Measurements from ENCODE around the gene FDX2.
A peak's percentile ranks its signal among the peaks of the same experiment; 100 is the strongest.
"Not testable (repeated sequence)": the region's sequence is repeated elsewhere in the genome, so short reads cannot be mapped to it uniquely, and the experiment has no call there.

FDX2 gene

DNA sequence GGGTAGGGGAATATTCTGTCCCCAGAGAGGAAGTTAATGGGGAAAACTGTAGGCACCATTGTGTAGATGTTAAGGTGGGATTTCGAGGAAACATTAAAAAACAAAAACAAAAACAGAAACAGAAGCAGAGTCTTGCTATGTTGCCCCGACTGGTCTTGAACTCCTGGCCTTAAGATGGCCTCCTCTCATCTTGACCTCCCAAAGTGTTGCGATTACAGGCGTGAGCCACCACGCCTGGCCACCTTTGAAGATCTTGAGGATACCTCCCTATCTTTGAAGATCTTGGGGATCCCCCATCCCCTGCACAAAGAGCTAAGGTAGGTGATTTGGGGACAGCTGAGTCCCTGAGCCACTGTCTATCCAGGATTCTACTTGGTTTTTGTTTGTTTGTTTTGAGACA, 24.2 kb upstream of the FDX2 start:
- TF ChIP-seq, protein P1, sequence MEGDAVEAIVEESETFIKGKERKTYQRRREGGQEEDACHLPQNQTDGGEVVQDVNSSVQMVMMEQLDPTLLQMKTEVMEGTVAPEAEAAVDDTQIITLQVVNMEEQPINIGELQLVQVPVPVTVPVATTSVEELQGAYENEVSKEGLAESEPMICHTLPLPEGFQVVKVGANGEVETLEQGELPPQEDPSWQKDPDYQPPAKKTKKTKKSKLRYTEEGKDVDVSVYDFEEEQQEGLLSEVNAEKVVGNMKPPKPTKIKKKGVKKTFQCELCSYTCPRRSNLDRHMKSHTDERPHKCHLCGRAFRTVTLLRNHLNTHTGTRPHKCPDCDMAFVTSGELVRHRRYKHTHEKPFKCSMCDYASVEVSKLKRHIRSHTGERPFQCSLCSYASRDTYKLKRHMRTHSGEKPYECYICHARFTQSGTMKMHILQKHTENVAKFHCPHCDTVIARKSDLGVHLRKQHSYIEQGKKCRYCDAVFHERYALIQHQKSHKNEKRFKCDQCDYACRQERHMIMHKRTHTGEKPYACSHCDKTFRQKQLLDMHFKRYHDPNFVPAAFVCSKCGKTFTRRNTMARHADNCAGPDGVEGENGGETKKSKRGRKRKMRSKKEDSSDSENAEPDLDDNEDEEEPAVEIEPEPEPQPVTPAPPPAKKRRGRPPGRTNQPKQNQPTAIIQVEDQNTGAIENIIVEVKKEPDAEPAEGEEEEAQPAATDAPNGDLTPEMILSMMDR (conservative IDR thresholded peaks at IDR 0.05; ENCODE audit: control insufficient read depth, insufficient read depth, low read depth, low read length) = no peak
- DNase-seq (ENCODE audit: low read depth) = no peak
- no peak overlapping the region for H3K4me3 ChIP-seq (ENCODE audit: control insufficient read depth, low read depth, low read length)

DNA sequence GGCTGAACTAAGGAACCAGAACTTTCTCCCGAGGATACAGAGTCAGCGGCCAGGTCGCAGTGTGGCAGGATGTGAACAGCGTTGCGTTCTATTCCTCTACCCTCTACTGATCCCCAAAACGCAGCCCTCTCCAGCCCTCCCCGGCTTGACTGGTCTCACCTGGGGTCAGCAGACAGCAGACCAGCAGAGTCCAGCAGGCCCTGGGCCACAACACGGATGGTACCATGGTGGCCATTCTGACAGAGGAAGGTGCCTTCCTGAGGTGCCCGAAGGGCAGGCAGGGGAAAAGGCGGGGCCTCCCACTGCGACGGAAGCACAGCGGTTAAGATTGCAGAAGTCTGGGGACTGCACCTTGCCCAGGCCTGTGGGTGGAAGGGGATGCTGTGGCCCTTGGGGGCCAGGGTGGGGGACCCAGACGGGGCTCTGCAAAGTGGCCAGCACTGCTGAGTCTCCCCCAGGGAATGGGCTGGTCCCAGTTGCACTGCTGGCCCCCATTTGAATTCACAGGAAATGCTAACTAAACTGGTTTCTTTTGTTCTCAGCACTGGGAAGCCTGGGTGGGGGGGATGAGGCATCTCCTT, 23.7 kb upstream of the FDX2 start, which contains the start of gene ICAM3:
ICAM3 (minus strand) TSS at position 245 of the 581 bp plus-strand sequence; CDS start at position 235, 10 bp downstream.
- TF ChIP-seq, protein P1 (conservative IDR thresholded peaks at IDR 0.05; ENCODE audit: control insufficient read depth, insufficient read depth, low read depth, low read length) = no peak
- H3K4me3 ChIP-seq (ENCODE audit: control insufficient read depth, low read depth, low read length) = no peak within 1 kb of the TSS
- DNase-seq (ENCODE audit: low read depth) = no peak

DNA sequence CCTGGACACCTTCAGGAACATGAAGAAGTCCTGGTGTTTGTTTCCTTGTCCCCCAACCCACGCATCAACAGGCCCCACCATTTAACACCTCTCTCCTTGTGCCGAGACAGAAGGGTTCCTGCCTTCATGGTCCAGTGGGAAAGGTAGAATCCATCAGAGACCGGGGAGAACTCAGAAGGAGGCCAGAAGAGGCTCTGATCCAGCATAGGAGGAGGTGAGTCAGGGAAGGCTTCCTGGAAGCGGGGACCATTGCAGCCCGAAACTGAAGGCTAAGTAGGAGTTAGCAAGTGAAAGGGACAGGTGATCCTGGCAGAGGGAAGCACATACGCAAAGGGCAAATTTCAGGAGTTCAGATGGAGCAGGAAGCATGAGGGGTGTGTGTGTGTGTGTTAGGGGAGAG, 23.1 kb upstream of the FDX2 start:
- TF ChIP-seq, protein P1 (conservative IDR thresholded peaks at IDR 0.05; ENCODE audit: control insufficient read depth, insufficient read depth, low read depth, low read length) = no peak
- no peak overlapping the region for H3K4me3 ChIP-seq (ENCODE audit: control insufficient read depth, low read depth, low read length)
- no peak for DNase-seq (ENCODE audit: low read depth)

DNA sequence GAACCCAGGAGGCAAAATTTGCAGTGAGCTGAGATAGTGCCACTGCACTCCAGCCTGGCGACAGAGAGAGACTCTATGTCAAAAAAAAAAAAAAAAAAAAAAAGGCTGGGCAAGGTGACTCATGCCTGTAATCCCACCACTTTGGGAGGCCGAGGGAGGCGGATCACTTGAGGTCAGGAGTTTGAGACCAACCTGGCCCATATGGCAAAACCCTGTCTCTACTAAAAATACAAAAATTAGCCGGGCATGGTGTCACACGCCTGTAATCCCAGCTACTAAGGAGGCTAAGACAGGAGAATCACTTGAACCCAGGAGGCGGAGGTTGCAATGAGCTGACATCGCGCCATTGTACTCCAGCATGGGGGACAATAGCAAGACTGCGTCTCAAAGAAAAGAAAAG, 20.9 kb upstream of the FDX2 start:
- not testable (repeated sequence) for H3K4me3 ChIP-seq (ENCODE audit: control insufficient read depth, low read depth, low read length); DNase-seq (ENCODE audit: low read depth)

DNA sequence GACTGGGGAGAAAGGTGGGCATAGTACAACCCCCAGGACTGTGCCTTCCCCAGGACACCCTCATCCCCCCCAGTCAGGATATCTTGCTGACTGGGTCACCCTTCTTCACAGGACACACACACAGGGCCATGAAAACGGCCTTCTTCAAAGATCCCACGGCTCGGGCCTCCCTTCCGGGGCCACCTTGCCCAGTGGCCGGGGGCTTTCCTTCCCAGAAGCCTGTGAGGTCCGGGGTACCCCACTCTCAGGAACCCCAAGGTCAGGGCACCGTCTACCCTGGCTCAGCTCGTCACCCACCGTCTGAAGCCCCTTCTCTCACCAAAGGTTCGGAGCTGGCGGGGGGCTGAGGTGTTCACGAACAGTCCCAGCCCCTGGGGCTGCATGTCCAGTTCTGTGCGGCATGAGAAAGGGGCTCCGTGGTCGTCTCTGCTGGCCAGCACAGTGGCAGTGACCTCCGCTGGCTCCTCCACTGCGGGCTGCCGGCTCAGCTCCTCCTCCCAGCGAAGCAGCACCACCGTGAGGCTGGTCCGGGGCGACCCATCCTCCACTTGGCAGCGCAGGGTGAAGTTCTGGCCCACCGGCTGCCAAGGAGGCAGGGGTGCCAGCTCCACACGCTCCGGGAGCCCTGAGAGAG, 19.7 kb upstream of the FDX2 start:
- no peak overlapping the region for H3K4me3 ChIP-seq (ENCODE audit: control insufficient read depth, low read depth, low read length)
- TF ChIP-seq, protein P1 (conservative IDR thresholded peaks at IDR 0.05; ENCODE audit: control insufficient read depth, insufficient read depth, low read depth, low read length) = no peak
- DNase-seq (ENCODE audit: low read depth) = no peak

DNA sequence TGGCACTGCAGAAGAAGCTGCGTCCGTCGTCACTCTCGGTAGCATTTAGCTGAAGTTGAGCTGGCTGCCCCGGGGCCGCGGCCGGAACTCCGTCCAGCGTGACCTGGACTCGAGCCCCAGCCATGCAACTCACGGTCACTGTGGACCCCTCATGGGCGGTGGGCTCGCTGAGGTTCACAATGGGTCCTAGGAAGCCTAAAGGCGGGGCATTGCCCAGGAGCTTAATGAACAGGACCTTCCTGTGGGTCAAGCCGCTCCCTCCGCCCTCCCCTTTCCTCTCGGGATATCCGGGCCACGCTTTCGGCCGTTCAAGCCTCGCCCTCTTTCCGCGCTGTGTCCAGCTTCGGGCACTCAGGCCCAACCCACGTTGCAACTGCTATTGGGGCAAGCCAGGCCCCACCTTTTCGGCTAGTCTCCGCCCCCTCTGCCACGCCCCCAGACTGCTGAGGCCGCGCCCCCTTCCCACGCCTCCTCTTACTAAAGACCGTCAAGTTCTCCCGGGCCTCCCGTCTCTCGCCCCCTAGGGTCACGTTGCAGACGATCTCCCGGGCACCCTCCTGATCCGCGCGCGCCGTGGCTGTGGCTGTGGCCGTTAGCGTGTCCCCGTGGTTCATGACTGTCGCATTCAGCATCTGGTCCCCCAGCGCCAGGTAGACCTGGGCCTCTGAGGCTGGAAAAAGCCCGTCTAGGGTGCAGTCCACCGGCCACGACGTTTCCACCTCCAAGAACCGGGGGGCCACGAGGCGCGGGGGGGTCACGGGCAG, 19.0 kb upstream of the FDX2 start:
- peak; percentile 95 for DNase-seq (ENCODE audit: low read depth)
- TF ChIP-seq, protein P1 (conservative IDR thresholded peaks at IDR 0.05; ENCODE audit: control insufficient read depth, insufficient read depth, low read depth, low read length) = peak; percentile 4
- peak overlapping the region; percentile 88 for H3K4me3 ChIP-seq (ENCODE audit: control insufficient read depth, low read depth, low read length)
